H9 (cell line): ENCODE measurements around the gene KCNQ2. TPM values are rescaled to one million over a fixed set of nuclear protein-coding genes. Genes with fewer than 3 reads are reported as not detected.
A peak's percentile ranks its signal among the peaks of the same experiment; 100 is the strongest.

Experiments used
- DNase-seq: peaks from one replicate; pipeline ENCODE4 v3.0.0-alpha.2; 2017
- H2AFZ ChIP-seq: one replicate; pipeline ENCODE4 v1.6.1; 2013; ENCODE audit warnings: mild to moderate bottlenecking, low read length, control low read depth, moderate library complexity
- H2AK5ac ChIP-seq: 2 replicates; pipeline ENCODE4 v1.6.1; 2013; ENCODE audit warnings: low read length, control low read depth, mixed read lengths; ENCODE audit not compliant: insufficient read length
- H2BK120ac ChIP-seq: one replicate; pipeline ENCODE4 v1.6.1; 2013; ENCODE audit warnings: low read depth, mild to moderate bottlenecking, low read length, control low read depth, inconsistent platforms; ENCODE audit not compliant: poor library complexity, severe bottlenecking
- H2BK12ac ChIP-seq: 2 replicates; pipeline ENCODE4 v1.6.1; 2013; ENCODE audit warnings: low read length, control low read depth, mixed read lengths, low read depth; ENCODE audit not compliant: insufficient read length
- H2BK15ac ChIP-seq: 2 replicates; pipeline ENCODE4 v1.6.1; 2013; ENCODE audit warnings: low read depth, low read length, control low read depth
- H2BK20ac ChIP-seq: one replicate; pipeline ENCODE4 v1.6.1; 2013; ENCODE audit warnings: low read depth, mild to moderate bottlenecking, low read length, control low read depth, inconsistent platforms; ENCODE audit not compliant: poor library complexity, severe bottlenecking
- H2BK5ac ChIP-seq: 2 replicates; pipeline ENCODE4 v1.6.1; 2013; ENCODE audit warnings: low read length, control low read depth, mixed read lengths; ENCODE audit not compliant: insufficient read length
- H3K14ac ChIP-seq: 2 replicates; pipeline ENCODE4 v1.6.1; 2013; ENCODE audit warnings: low read length, control low read depth; ENCODE audit not compliant: insufficient read depth
- H3K18ac ChIP-seq: 2 replicates; pipeline ENCODE4 v1.6.1; 2013; ENCODE audit warnings: low read depth, mild to moderate bottlenecking, mixed read lengths, low read length, control low read depth; ENCODE audit not compliant: insufficient read length
- H3K23ac ChIP-seq: 2 replicates; pipeline ENCODE4 v1.6.1; 2013; ENCODE audit warnings: low read length, control low read depth, mixed read lengths, low read depth; ENCODE audit not compliant: insufficient read length
- H3K23me2 ChIP-seq: 2 replicates; pipeline ENCODE4 v1.6.1; 2013; ENCODE audit warnings: low read depth, mild to moderate bottlenecking, mixed read lengths, low read length, control low read depth; ENCODE audit not compliant: insufficient read length, poor library complexity, severe bottlenecking
- H3K27ac ChIP-seq: 2 replicates; pipeline ENCODE4 v1.5.1; 2013; ENCODE audit warnings: low read length, control low read depth, mixed read lengths, low read depth; ENCODE audit not compliant: insufficient read length
- H3K27me3 ChIP-seq: 2 replicates; pipeline ENCODE4 v1.6.1; 2013; ENCODE audit warnings: low read length, control low read depth, inconsistent platforms; ENCODE audit not compliant: insufficient read depth
- H3K4ac ChIP-seq: 2 replicates; pipeline ENCODE4 v1.6.1; 2013; ENCODE audit warnings: low read depth, mild to moderate bottlenecking, control low read depth, inconsistent platforms, low read length, moderate library complexity
- H3K4me1 ChIP-seq: 2 replicates; pipeline ENCODE4 v1.6.1; 2013; ENCODE audit warnings: low read length, control low read depth, inconsistent platforms; ENCODE audit not compliant: insufficient read depth
- H3K4me2 ChIP-seq: 2 replicates; pipeline ENCODE4 v1.6.1; 2013; ENCODE audit warnings: low read length, control low read depth, mixed read lengths; ENCODE audit not compliant: insufficient read length, insufficient read depth
- H3K56ac ChIP-seq: 2 replicates; pipeline ENCODE4 v1.6.1; 2013; ENCODE audit warnings: low read depth, mild to moderate bottlenecking, mixed read lengths, low read length, control low read depth; ENCODE audit not compliant: insufficient read length
- H3K79me1 ChIP-seq: 2 replicates; pipeline ENCODE4 v1.6.1; 2013; ENCODE audit warnings: low read depth, mild to moderate bottlenecking, moderate library complexity, low read length, control low read depth, inconsistent platforms; ENCODE audit not compliant: insufficient read depth, poor library complexity, severe bottlenecking
- H3K79me2 ChIP-seq: 2 replicates; pipeline ENCODE4 v1.6.1; 2013; ENCODE audit warnings: low read length, control low read depth, inconsistent platforms; ENCODE audit not compliant: insufficient read depth
- H3K9ac ChIP-seq: 2 replicates; pipeline ENCODE4 v1.6.1; 2013; ENCODE audit warnings: low read length, control low read depth, mixed read lengths; ENCODE audit not compliant: insufficient read length; ENCODE audit errors: extremely low read depth
- H3K9me3 ChIP-seq: one replicate; pipeline ENCODE4 v1.6.1; 2013; ENCODE audit warnings: low read depth, low read length, inconsistent platforms; ENCODE audit not compliant: control insufficient read depth
- H3T11ph ChIP-seq: one replicate; pipeline ENCODE4 v1.6.1; 2013; ENCODE audit warnings: mild to moderate bottlenecking, low read length, control low read depth, inconsistent platforms
- H4K20me1 ChIP-seq: one replicate; pipeline ENCODE4 v1.6.1; 2013; ENCODE audit not compliant: control insufficient read depth, insufficient read length, insufficient read depth
- H4K5ac ChIP-seq: 2 replicates; pipeline ENCODE4 v1.6.1; 2013; ENCODE audit warnings: low read depth, mild to moderate bottlenecking, mixed read lengths, low read length, control low read depth; ENCODE audit not compliant: insufficient read length
- H4K8ac ChIP-seq: replicated peaks from 2 replicates; pipeline ENCODE4 v1.6.1; 2013; ENCODE audit warnings: low read length, control low read depth, mixed read lengths, low read depth; ENCODE audit not compliant: insufficient read length
- H4K91ac ChIP-seq: 2 replicates; pipeline ENCODE4 v1.6.1; 2013; ENCODE audit warnings: low read depth, mild to moderate bottlenecking, moderate library complexity, mixed read lengths, low read length, control low read depth; ENCODE audit not compliant: insufficient read length
- H3K27ac Mint-ChIP-seq, 3 experiments: 2 replicates in 2 of 3; 3 replicates in 1 of 3; pipeline ENCODE4 v1.8.0; 2020 to 2021; ENCODE audit warnings: mixed read lengths in 3 of 3, mild to moderate bottlenecking in 1 of 3, moderate library complexity in 1 of 3
- H3K27me3 Mint-ChIP-seq: 2 replicates; pipeline ENCODE4 v1.8.0; 2021; ENCODE audit warnings: low read depth, mild to moderate bottlenecking, moderate library complexity, mixed read lengths
- H3K36me3 Mint-ChIP-seq, 3 experiments: 2 replicates in 2 of 3; 3 replicates in 1 of 3; pipeline ENCODE4 v1.8.0; 2020 to 2021; ENCODE audit warnings: low read depth in 3 of 3, mixed read lengths in 3 of 3; ENCODE audit not compliant: insufficient read depth in 1 of 3
- H3K4me1 Mint-ChIP-seq, 2 experiments: 2 replicates each; pipeline ENCODE4 v1.8.0; 2020; ENCODE audit warnings: mixed read lengths in 2 of 2
- H3K4me3 Mint-ChIP-seq, 2 experiments: 2 replicates in 1 of 2; 3 replicates in 1 of 2; pipeline ENCODE4 v1.8.0; 2020 to 2021; ENCODE audit warnings: mild to moderate bottlenecking in 2 of 2, mixed read lengths in 2 of 2, moderate library complexity in 1 of 2
- H3K9me3 Mint-ChIP-seq, 2 experiments: 2 replicates in 1 of 2; 3 replicates in 1 of 2; pipeline ENCODE4 v1.8.0; 2020; ENCODE audit warnings: mild to moderate bottlenecking in 2 of 2, mixed read lengths in 2 of 2, moderate library complexity in 1 of 2
- CTCF ChIP-seq: fragments of 200-600 bp; sonication (generic); conservative IDR thresholded peaks from 3 replicates; pipeline ENCODE4 v1.8.0; 2021; ENCODE audit warnings: antibody characterized with exemption, mild to moderate bottlenecking
- WGBS: extraction: QIAGEN DNeasy Blood & Tissue Kit; methylation state at CpG from one replicate; pipeline ENCODE4 v1.1.7; 2013; ENCODE audit warnings: missing lambda C conversion rate, low lambda C conversion rate, mixed read lengths; ENCODE audit not compliant: insufficient read length; ENCODE audit errors: extremely low coverage; 5-methylcytosine and 5-hydroxymethylcytosine counted together
- total RNA-seq: library from RNA; stranded (reverse); gene quantifications from 2 replicates; pipeline ENCODE4 v1.2.1, GENCODE V29; 2021

KCNQ2 gene
- total RNA-seq, 1 experiment from 2014 or later, result 69.2 TPM

GRCh38 chr20:63520934-63521601 is 48.6 kb upstream of the KCNQ2 start:
- Histone ChIP-seq H4K8ac (no peak overlapping the region), H4K91ac (peak overlapping the region; percentile 11), H2BK120ac (no peak overlapping the region), H2AK5ac (no peak overlapping the region), H3K23ac (no peak overlapping the region), H4K20me1 (no peaks in the 10 kb centered on the region), H3K18ac (peak overlapping the region; percentile 15), H2BK20ac (no peak overlapping the region), H3K9me3 (no peaks in the 10 kb centered on the region), H3K79me1 (peaks cover 4% of the 10 kb centered on the region), H3K9ac (peak overlapping the region; percentile 84), H3K4me1 (no peaks in the 10 kb centered on the region; the same call in 1 of the 2 replicates), H3K4ac (no peak overlapping the region; the same call in 1 of the 2 replicates), H2AFZ (no peak overlapping the region), H3K79me2 (no peaks in the 10 kb centered on the region; the same call in 1 of the 2 replicates), H4K5ac (no peak overlapping the region), H2BK5ac (no peak overlapping the region), H3K56ac (no peak overlapping the region), H3K4me2 (peak overlapping the region; percentile 68), H3K27me3 (no peaks in the 10 kb centered on the region), H3T11ph (no peak overlapping the region), H2BK15ac (no peak overlapping the region), H3K27ac (no peak overlapping the region), H3K23me2 (peaks cover 10% of the 10 kb centered on the region), H2BK12ac (no peak overlapping the region), H3K14ac (peak overlapping the region; percentile 89)
- Mint-ChIP-seq H3K4me3 (peak overlapping the region; percentile 84 to 91), H3K27ac (peak overlapping the region in 2 of 3 experiments; percentile 48 to 91; a peak in 2 of 7 replicates), H3K4me1 (peaks cover 2 to 25% of the 10 kb centered on the region in 2 experiments; a peak in 3 of 4 replicates), H3K9me3 (peaks cover 7 to 13% of the 10 kb centered on the region in 2 experiments; a peak in 4 of 5 replicates), H3K27me3 (peaks cover 6% of the 10 kb centered on the region), H3K36me3 (peaks cover 20 to 45% (median 22%) of the 10 kb centered on the region in 3 experiments; a peak in 6 of 7 replicates)
- no peak for TF ChIP-seq CTCF
- DNase-seq, result peak; percentile 54
- WGBS, result no CpG with 5 or more reads among the region's 68 CpGs
